PC-3 (cell line): ENCODE measurements around the gene TNXB. TPM values are rescaled to one million over a fixed set of nuclear protein-coding genes. Genes with fewer than 3 reads are reported as not detected.

Experiments used
- ATAC-seq: fragments of 200-7000 bp; cut with Tn5 transposase; 2 replicates; pipeline ENCODE4 v1.9.1; 2020; ENCODE audit warnings: mild to moderate bottlenecking, moderate library complexity
- BruUV-seq: library from RNA; stranded (reverse); fragments of 400-500 nt; replicated peaks from 2 replicates; lab custom pipeline; 2021; lab: Mats Ljungman, UMichigan
- CTCF ChIA-PET: fragments of 300-600 bp; sonication (Branson Sonifier 250); formaldehyde crosslinking; loops from one replicate; lab custom pipeline; 2022; ENCODE audit warnings: antibody characterized with exemption; lab: Charles Lee
- POLR2A ChIA-PET: fragments of 300-600 bp; sonication (Branson Sonifier 250); formaldehyde crosslinking; loops from one replicate; lab custom pipeline; 2022; ENCODE audit warnings: antibody characterized with exemption; ENCODE audit not compliant: unreplicated experiment; lab: Charles Lee
- DNase-seq: peaks from one replicate; pipeline ENCODE4 v3.0.0-alpha.2; 2015
- H2AFZ ChIP-seq: fragments of 300-600 bp; sonication (generic); 2 replicates; pipeline ENCODE4 v1.6.0; 2016; ENCODE audit warnings: antibody characterized with exemption, low read length
- H3F3A ChIP-seq: fragments of 300-600 bp; sonication (generic); one replicate; pipeline ENCODE4 v1.6.0; 2017; ENCODE audit warnings: antibody characterized with exemption, low read length, control low read depth, mild to moderate bottlenecking; ENCODE audit not compliant: unreplicated experiment
- H3K27ac ChIP-seq: fragments of 300-600 bp; sonication (generic); 2 replicates; pipeline ENCODE4 v1.5.1; 2016; ENCODE audit warnings: mild to moderate bottlenecking, low read length
- H3K27me3 ChIP-seq: fragments of 300-600 bp; sonication (generic); 2 replicates; pipeline ENCODE4 v1.6.1; 2016; ENCODE audit warnings: low read length, mixed read lengths
- H3K36me3 ChIP-seq: fragments of 300-600 bp; sonication (generic); 2 replicates; pipeline ENCODE4 v1.6.1; 2016; ENCODE audit warnings: low read depth, mixed run types, low read length, mixed read lengths
- H3K4me1 ChIP-seq: fragments of 300-600 bp; sonication (generic); 2 replicates; pipeline ENCODE4 v1.5.1; 2016; ENCODE audit warnings: low read length; ENCODE audit not compliant: insufficient read depth
- H3K4me2 ChIP-seq: fragments of 300-600 bp; sonication (generic); 2 replicates; pipeline ENCODE4 v1.6.0; 2016; ENCODE audit warnings: low read length
- H3K4me3 ChIP-seq: fragments of 300-600 bp; sonication (generic); 2 replicates; pipeline ENCODE4 v1.5.1; 2016; ENCODE audit warnings: mild to moderate bottlenecking, low read length, mixed read lengths
- H3K79me2 ChIP-seq: fragments of 300-600 bp; sonication (generic); 2 replicates; pipeline ENCODE4 v1.6.1; 2017; ENCODE audit warnings: low read length, mixed read lengths
- H3K9ac ChIP-seq: fragments of 300-600 bp; sonication (generic); 2 replicates; pipeline ENCODE4 v1.6.0; 2016; ENCODE audit warnings: mild to moderate bottlenecking, low read length
- H3K9me2 ChIP-seq: fragments of 300-600 bp; sonication (generic); replicated peaks from 2 replicates; pipeline ENCODE4 v1.6.1; 2016; ENCODE audit warnings: mixed run types, low read length, mixed read lengths
- H3K9me3 ChIP-seq: fragments of 300-600 bp; sonication (generic); 2 replicates; pipeline ENCODE4 v1.6.1; 2016; ENCODE audit warnings: low read length, mixed read lengths
- H4K20me1 ChIP-seq: fragments of 300-600 bp; sonication (generic); 2 replicates; pipeline ENCODE4 v1.6.1; 2016; ENCODE audit warnings: low read length, mixed read lengths
- EZH2 ChIP-seq: fragments of 300-600 bp; sonication (generic); IDR thresholded peaks from one replicate; pipeline ENCODE4 v1.6.1; 2017; ENCODE audit warnings: antibody characterized with exemption, mild to moderate bottlenecking, low read length; ENCODE audit not compliant: unreplicated experiment
- EZH2phosphoT487 ChIP-seq: fragments of 300-600 bp; sonication (generic); IDR thresholded peaks from 2 replicates; pipeline ENCODE4 v1.6.1; 2018; ENCODE audit warnings: mild to moderate bottlenecking, antibody characterized with exemption, low read length, borderline replicate concordance
- intact Hi-C: fragments of 100-400 bp; cut with micrococcal nuclease; formaldehyde crosslinking; loops from 2 replicates; pipeline ENCODE4 v1.9.0; 2023
- total RNA-seq: library from RNA; depleted of rRNA; stranded (reverse); fragments of >200 nt; gene quantifications from 2 replicates; pipeline ENCODE4 v1.2.3, GENCODE V29; 2014
- TF ChIP-seq, protein P1 (sequence below): fragments of 300-600 bp; sonication (generic); conservative IDR thresholded peaks from 2 replicates; pipeline ENCODE4 v1.5.1; 2017; ENCODE audit warnings: antibody characterized with exemption, low read depth, mild to moderate bottlenecking, low read length

The TNXB gene
- total RNA-seq, 1 experiment from 2014 or later, result 2.9 TPM

DNA sequence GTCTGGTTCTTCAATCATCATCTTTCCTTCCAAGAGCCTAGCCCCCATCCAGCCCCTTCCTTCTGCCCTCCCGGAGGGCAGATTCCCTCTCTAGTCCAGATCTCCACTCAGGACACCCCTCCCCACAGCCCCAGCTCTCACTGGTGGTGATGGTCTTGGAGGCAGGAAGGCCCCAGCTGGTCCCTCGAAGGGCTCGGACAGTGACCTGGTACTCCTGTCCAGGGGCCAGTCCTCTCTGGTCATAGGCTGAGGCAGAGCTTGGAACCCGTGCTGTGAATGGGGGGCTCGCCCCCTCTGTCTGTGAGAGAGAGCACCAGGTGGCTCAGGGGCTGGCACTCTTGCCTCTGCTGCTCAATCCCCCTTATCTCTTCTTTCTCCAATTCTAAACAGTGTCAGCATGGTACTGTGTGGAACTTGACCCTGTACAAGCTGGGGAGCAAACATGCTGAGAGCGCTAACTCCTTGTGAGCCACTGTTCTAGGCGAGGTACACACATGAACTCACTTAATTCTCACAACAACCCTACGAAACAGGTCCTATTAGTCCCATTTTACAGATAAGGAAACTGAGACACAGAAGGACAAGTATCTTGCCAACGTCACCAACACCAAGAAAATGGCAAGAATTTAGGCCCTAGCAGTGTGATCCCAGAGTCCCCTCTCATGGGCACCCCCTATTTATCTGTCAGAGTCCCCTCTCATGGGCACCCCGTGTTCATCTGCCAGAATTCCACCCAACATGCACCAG, 19.9 kb downstream of the TNXB start:
- Histone ChIP-seq H3K9ac (no peak overlapping the region), H3K9me3 (no peaks in the 10 kb centered on the region), H4K20me1 (no peaks in the 10 kb centered on the region), H3K9me2 (no peaks in the 10 kb centered on the region), H3K27me3 (no peaks in the 10 kb centered on the region), H3K4me3 (no peak overlapping the region), H2AFZ (no peak overlapping the region), H3F3A (no peaks in the 10 kb centered on the region), H3K79me2 (no peaks in the 10 kb centered on the region), H3K4me2 (no peak overlapping the region), H3K4me1 (peaks cover 20% of the 10 kb centered on the region), H3K27ac (no peak overlapping the region), H3K36me3 (no peaks in the 10 kb centered on the region)
- POLR2A ChIA-PET, result interaction anchor here (0.5 to 0.6 kb wide), 2 partner anchors 115 to 1208 kb away, joined by 3 to 6 read pairs; no protein-coding TSS in a partner anchor
- no peak for ATAC-seq
- no peak for TF ChIP-seq EZH2
- no peak for TF ChIP-seq EZH2phosphoT487
- TF ChIP-seq, protein P1, sequence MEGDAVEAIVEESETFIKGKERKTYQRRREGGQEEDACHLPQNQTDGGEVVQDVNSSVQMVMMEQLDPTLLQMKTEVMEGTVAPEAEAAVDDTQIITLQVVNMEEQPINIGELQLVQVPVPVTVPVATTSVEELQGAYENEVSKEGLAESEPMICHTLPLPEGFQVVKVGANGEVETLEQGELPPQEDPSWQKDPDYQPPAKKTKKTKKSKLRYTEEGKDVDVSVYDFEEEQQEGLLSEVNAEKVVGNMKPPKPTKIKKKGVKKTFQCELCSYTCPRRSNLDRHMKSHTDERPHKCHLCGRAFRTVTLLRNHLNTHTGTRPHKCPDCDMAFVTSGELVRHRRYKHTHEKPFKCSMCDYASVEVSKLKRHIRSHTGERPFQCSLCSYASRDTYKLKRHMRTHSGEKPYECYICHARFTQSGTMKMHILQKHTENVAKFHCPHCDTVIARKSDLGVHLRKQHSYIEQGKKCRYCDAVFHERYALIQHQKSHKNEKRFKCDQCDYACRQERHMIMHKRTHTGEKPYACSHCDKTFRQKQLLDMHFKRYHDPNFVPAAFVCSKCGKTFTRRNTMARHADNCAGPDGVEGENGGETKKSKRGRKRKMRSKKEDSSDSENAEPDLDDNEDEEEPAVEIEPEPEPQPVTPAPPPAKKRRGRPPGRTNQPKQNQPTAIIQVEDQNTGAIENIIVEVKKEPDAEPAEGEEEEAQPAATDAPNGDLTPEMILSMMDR, result no peak
- DNase-seq, result no peak
- CTCF ChIA-PET, result interaction anchor here (0.6 kb wide), 1 partner anchor 20 kb away, joined by 3 read pairs; no protein-coding TSS in a partner anchor
- BruUV-seq, result no TSS peak
- intact Hi-C loops, result loop anchor here (10.0 kb wide), 1 partner anchor 114 kb away; the partner anchor contains the start of gene DXO

- Histone ChIP-seq H3K36me3 (no peaks in the 10 kb centered on the region), H2AFZ (no peak overlapping the region), H3K9ac (no peak overlapping the region), H3K4me3 (no peak overlapping the region), H3K27ac (no peak overlapping the region), H3K27me3 (no peaks in the 10 kb centered on the region), H3K4me2 (no peak overlapping the region), H3K9me3 (no peaks in the 10 kb centered on the region), H3K9me2 (no peaks in the 10 kb centered on the region), H3F3A (no peaks in the 10 kb centered on the region), H3K4me1 (peaks cover 24% of the 10 kb centered on the region), H4K20me1 (no peaks in the 10 kb centered on the region), H3K79me2 (no peaks in the 10 kb centered on the region)
- ChIA-PET POLR2A (interaction anchor here (0.5 kb wide), 1 partner anchor 114 kb away, joined by 6 read pairs; no protein-coding TSS in a partner anchor), CTCF (interaction anchor here (0.6 kb wide), 1 partner anchor 20 kb away, joined by 3 read pairs; no protein-coding TSS in a partner anchor)
- no peak for TF ChIP-seq EZH2
- TF ChIP-seq, protein P1, result no peak
- no peak for TF ChIP-seq EZH2phosphoT487
- BruUV-seq, result no TSS peak
- ATAC-seq (no peak), DNase-seq (no peak)
- intact Hi-C loops, result loop anchor here (10.0 kb wide), 1 partner anchor 114 kb away; the partner anchor contains the start of gene DXO
Measured at GRCh38 chr6:32088487-32089049, 20.6 kb downstream of the TNXB start.
